H1 (cell line): ENCODE results near the gene BUB1B. TPM values are rescaled to one million over a fixed set of nuclear protein-coding genes. Genes with fewer than 3 reads are reported as not detected.

Experiments
- CTCF ChIA-PET: fragments of 300-600 bp; sonication (Branson Sonifier 250); formaldehyde crosslinking; loops from one replicate; lab custom pipeline; 2021; ENCODE audit not compliant: partially characterized antibody; lab: Charles Lee
- POLR2A ChIA-PET: fragments of 300-600 bp; sonication (Branson Sonifier 250); formaldehyde crosslinking; loops from one replicate; lab custom pipeline; 2021; ENCODE audit warnings: inconsistent platforms; ENCODE audit not compliant: partially characterized antibody; lab: Charles Lee
- DNase-seq, 2 experiments: peaks; one replicate each; pipeline versions ENCODE4 v3.0.0 to v3.0.0-alpha.2; 2010 to 2022; ENCODE audit warnings: low spot score in 2 of 2, low read depth in 1 of 2, mixed read lengths in 1 of 2
- FAIRE-seq: peaks from 2 replicates; lab custom pipeline; 2011; peaks lifted over from hg19 to GRCh38; lab: Jason Lieb, UNC
- H2AFZ ChIP-seq: 2 replicates; pipeline ENCODE4 v1.8.1; 2012; ENCODE audit warnings: low read length, inconsistent platforms
- H2AK5ac ChIP-seq: 2 replicates; pipeline ENCODE4 v1.6.1; 2013; ENCODE audit warnings: low read depth, low read length
- H2BK120ac ChIP-seq: replicated peaks from 2 replicates; pipeline ENCODE3; 2013; ENCODE audit warnings: low read depth, low read length, inconsistent platforms
- H2BK12ac ChIP-seq: 2 replicates; pipeline ENCODE4 v1.6.1; 2013; ENCODE audit warnings: low read depth, low read length
- H2BK15ac ChIP-seq: 2 replicates; pipeline ENCODE4 v1.6.1; 2013; ENCODE audit warnings: low read length
- H2BK20ac ChIP-seq: 2 replicates; pipeline ENCODE4 v1.6.1; 2013; ENCODE audit warnings: low read length
- H2BK5ac ChIP-seq: 2 replicates; pipeline ENCODE4 v1.6.1; 2013; ENCODE audit warnings: low read depth, low read length
- H3K14ac ChIP-seq: 2 replicates; pipeline ENCODE4 v1.6.1; 2013; ENCODE audit warnings: inconsistent platforms; ENCODE audit not compliant: insufficient read length
- H3K18ac ChIP-seq: 2 replicates; pipeline ENCODE4 v1.6.1; 2013; ENCODE audit warnings: low read length; ENCODE audit errors: extremely low read depth
- H3K23ac ChIP-seq: 2 replicates; pipeline ENCODE4 v1.6.1; 2013; ENCODE audit warnings: inconsistent platforms; ENCODE audit not compliant: insufficient read length
- H3K23me2 ChIP-seq: 2 replicates; pipeline ENCODE4 v1.6.1; 2013; ENCODE audit warnings: low read depth, low read length
- H3K27ac ChIP-seq: 2 replicates; pipeline ENCODE4 v1.6.1; 2011; ENCODE audit warnings: low read depth, low read length, inconsistent platforms
- H3K27me3 ChIP-seq, 4 experiments: replicated peaks in 1 of 4; 1 replicate in 1 of 4; 2 replicates in 3 of 4; pipeline versions ENCODE4 v1.6.1 to v1.8.1; 2011 to 2013; ENCODE audit warnings: low read length in 3 of 4, mild to moderate bottlenecking in 3 of 4, inconsistent platforms in 2 of 4, mixed read lengths in 2 of 4, moderate library complexity in 1 of 4; ENCODE audit not compliant: control insufficient read depth in 3 of 4, insufficient read depth in 3 of 4; ENCODE audit errors: extremely low read depth in 1 of 4
- H3K36me3 ChIP-seq, 4 experiments: 2 replicates each; pipeline versions ENCODE4 v1.6.1 to v1.8.1; 2011 to 2013; ENCODE audit warnings: mild to moderate bottlenecking in 4 of 4, low read length in 3 of 4, moderate library complexity in 2 of 4, control low read depth in 1 of 4, inconsistent platforms in 1 of 4; ENCODE audit not compliant: insufficient read depth in 4 of 4, control insufficient read depth in 2 of 4
- H3K4ac ChIP-seq: replicated peaks from 2 replicates; pipeline ENCODE3; 2013; ENCODE audit warnings: low read length, low read depth, mixed read lengths, inconsistent platforms; ENCODE audit not compliant: insufficient read length
- H3K4me1 ChIP-seq, 4 experiments: replicated peaks in 1 of 4; 1 replicate in 1 of 4; 2 replicates in 3 of 4; pipeline versions ENCODE4 v1.6.1 to v1.8.1; 2011 to 2013; ENCODE audit warnings: low read length in 3 of 4, inconsistent platforms in 2 of 4, mixed read lengths in 1 of 4; ENCODE audit not compliant: insufficient read depth in 4 of 4, control insufficient read depth in 3 of 4
- H3K4me2 ChIP-seq, 2 experiments: 2 replicates each; pipeline versions ENCODE4 v1.6.1 to v1.8.1; 2011 to 2013; ENCODE audit warnings: low read depth in 2 of 2, low read length in 2 of 2, control low read depth in 1 of 2, inconsistent platforms in 1 of 2, mild to moderate bottlenecking in 1 of 2; ENCODE audit not compliant: insufficient read depth in 1 of 2
- H3K4me3 ChIP-seq, 4 experiments: fragments of 200-600, 300-600 bp in 1 of 4; sonication (generic), shearing (Covaris generic), sonication (Bioruptor Twin) in 1 of 4; 2 replicates each; pipeline versions ENCODE4 v1.5.1 to v1.8.1; 2011 to 2016; ENCODE audit warnings: low read length in 4 of 4, low read depth in 3 of 4, control low read depth in 2 of 4, inconsistent platforms in 2 of 4, mild to moderate bottlenecking in 2 of 4, mixed read lengths in 1 of 4, moderate library complexity in 1 of 4; ENCODE audit not compliant: insufficient read depth in 2 of 4; ENCODE audit errors: extremely low read depth in 1 of 4
- H3K56ac ChIP-seq: replicated peaks from 2 replicates; pipeline ENCODE3; 2013; ENCODE audit warnings: low read depth, mild to moderate bottlenecking, mixed read lengths, low read length, inconsistent platforms; ENCODE audit not compliant: insufficient read length
- H3K79me1 ChIP-seq: 2 replicates; pipeline ENCODE4 v1.6.1; 2013; ENCODE audit warnings: low read depth, low read length, control low read depth
- H3K79me2 ChIP-seq, 2 experiments: 2 replicates each; pipeline versions ENCODE4 v1.6.1 to v1.8.1; 2012 to 2013; ENCODE audit warnings: low read length in 2 of 2, mild to moderate bottlenecking in 2 of 2, inconsistent platforms in 1 of 2; ENCODE audit not compliant: insufficient read depth in 2 of 2, control insufficient read depth in 1 of 2
- H3K9ac ChIP-seq, 4 experiments: replicated peaks in 1 of 4; 1 replicate in 1 of 4; 2 replicates in 3 of 4; pipeline versions ENCODE4 v1.6.1 to v1.8.1; 2011 to 2013; ENCODE audit warnings: low read depth in 3 of 4, low read length in 3 of 4, control low read depth in 2 of 4, mild to moderate bottlenecking in 2 of 4, moderate library complexity in 2 of 4, inconsistent platforms in 1 of 4; ENCODE audit errors: extremely low read depth in 1 of 4
- H3K9me3 ChIP-seq, 2 experiments: 2 replicates each; pipeline versions ENCODE4 v1.6.1 to v1.8.1; 2012 to 2013; ENCODE audit warnings: mild to moderate bottlenecking in 2 of 2, moderate library complexity in 2 of 2, control low read depth in 1 of 2, inconsistent platforms in 1 of 2, low read depth in 1 of 2, low read length in 1 of 2, mixed read lengths in 1 of 2; ENCODE audit not compliant: insufficient read depth in 2 of 2
- H4K20me1 ChIP-seq, 2 experiments: replicated peaks in 1 of 2; 2 replicates each; pipeline versions ENCODE3 to v1.8.1; 2011 to 2013; ENCODE audit warnings: inconsistent platforms in 2 of 2, low read length in 2 of 2, mild to moderate bottlenecking in 1 of 2; ENCODE audit not compliant: insufficient read depth in 2 of 2, control insufficient read depth in 1 of 2
- H4K5ac ChIP-seq: 2 replicates; pipeline ENCODE4 v1.6.1; 2013; ENCODE audit warnings: low read length, low read depth, mixed read lengths, inconsistent platforms; ENCODE audit not compliant: insufficient read length
- H4K8ac ChIP-seq: 2 replicates; pipeline ENCODE4 v1.8.0; 2013; ENCODE audit warnings: mild to moderate bottlenecking, moderate library complexity, low read length, inconsistent platforms; ENCODE audit not compliant: insufficient read depth; ENCODE audit errors: extremely low read depth
- H4K91ac ChIP-seq: replicated peaks from 2 replicates; pipeline ENCODE3; 2013; ENCODE audit warnings: low read length, mixed read lengths, inconsistent platforms; ENCODE audit not compliant: insufficient read length
- SIN3A ChIP-seq, 2 experiments: IDR thresholded peaks in 1 of 2; conservative IDR thresholded peaks in 1 of 2; 2 replicates each; pipeline ENCODE4 v1.6.1; 2011 to 2012; ENCODE audit warnings: low read length in 2 of 2, improper control_type of control experiment in 1 of 2, low read depth in 1 of 2, mild to moderate bottlenecking in 1 of 2
- WGBS, 2 experiments: shearing (Covaris generic) in 1 of 2; methylation state at CpG; one replicate each; pipeline versions ENCODE4 v1.1.6 to v1.1.7; 2013 to 2015; ENCODE audit warnings: low lambda C conversion rate in 2 of 2, mixed read lengths in 2 of 2, inconsistent platforms in 1 of 2, low coverage in 1 of 2, missing lambda C conversion rate in 1 of 2; ENCODE audit not compliant: insufficient replicate concordance in 2 of 2, insufficient coverage in 1 of 2, insufficient read length in 1 of 2; ENCODE audit errors: extremely low coverage in 1 of 2, missing lambda C conversion rate in 1 of 2; 5-methylcytosine and 5-hydroxymethylcytosine counted together
- polyA plus RNA-seq, 7 experiments: library from polyadenylated mRNA; depleted of rRNA in 3 of 7; stranded (reverse) in 5 of 7; unstranded in 2 of 7; fragments of >200 nt in 5 of 7; fragments of 200-250 nt in 2 of 7; gene quantifications; 1 replicate in 5 of 7; 2 replicates in 1 of 7; 4 replicates in 1 of 7; pipeline versions ENCODE4 v1.2.1 to v1.2.3, GENCODE V29; 2011 to 2013; ENCODE audit warnings: missing spikeins in 2 of 7, mixed read lengths in 2 of 7
- total RNA-seq: library from RNA; stranded (reverse); fragmentation: NEBNext Ultra II Directional; extraction: Animal tissue kit (Norgen Biotek cat#: 25700); gene quantifications from 2 replicates; pipeline ENCODE4 v1.2.1, GENCODE V29; 2021

Gene BUB1B
- total and polyA plus RNA-seq, 2 of the 8 experiments (the other 6 are each of a cell fraction or from before 2014, with no cell fraction given) = 48.9 to 144 TPM

GRCh38 chr15:40249477-40250303, 88.8 kb downstream of the BUB1B start:
- CTCF ChIA-PET = interaction anchor here (0.7 to 46.3 kb wide), 6 partner anchors 9 to 65 kb away, joined by 3 to 1340 read pairs (median 12); partner anchors contain the start of gene PAK6
- no peak overlapping the region for H3K4me2 ChIP-seq
- no peak for TF ChIP-seq SIN3A (conservative IDR thresholded peaks at IDR 0.05 in 1 of 2, IDR thresholded peaks at IDR 0.05 in 1 of 2; ENCODE audit: low read depth in 1 of 2, low read length in 2 of 2)

More at GRCh38 chr15:40249477-40250303, 88.8 kb downstream of the BUB1B start:
- H3K27me3 ChIP-seq = peaks cover 11 to 40% (median 32%) of the 10 kb centered on the region in 4 experiments
- 88% methylated on average over 11 of the region's 11 CpGs; no CpG with 5 or more reads in 1 of the 2 experiments for WGBS, 2 experiments
- H2BK15ac ChIP-seq = no peak overlapping the region
- H2AFZ ChIP-seq = no peak overlapping the region
- POLR2A ChIA-PET = interaction anchor here (1.0 to 6.7 kb wide), 3 partner anchors 10 to 27 kb away, joined by 3 to 47 read pairs (median 3); partner anchors contain the start of gene PAK6
- no peak overlapping the region for H2BK20ac ChIP-seq
- no peaks in the 10 kb centered on the region for H3K36me3 ChIP-seq
- no peak for FAIRE-seq
- peaks cover 7% of the 10 kb centered on the region; the same call in 1 of the 2 replicates for H3K23me2 ChIP-seq
- no peak overlapping the region for H2BK120ac ChIP-seq
- no peak overlapping the region for H3K14ac ChIP-seq
- no peak overlapping the region for H3K4me3 ChIP-seq
- no peaks in the 10 kb centered on the region for H3K9me3 ChIP-seq
- H3K79me1 ChIP-seq = no peaks in the 10 kb centered on the region
- H3K56ac ChIP-seq = no peak overlapping the region
- H3K79me2 ChIP-seq = no peaks in the 10 kb centered on the region
- no peak overlapping the region for H3K23ac ChIP-seq
- no peak overlapping the region for H2BK5ac ChIP-seq
- H3K27ac ChIP-seq = no peak overlapping the region
- H2AK5ac ChIP-seq = no peak overlapping the region
- no peak for DNase-seq
- H4K20me1 ChIP-seq = no peaks in the 10 kb centered on the region
- H3K4me1 ChIP-seq = peaks cover 0 to 19% (median 17%) of the 10 kb centered on the region in 4 experiments; a peak in 6 of 7 replicates
- H4K91ac ChIP-seq = no peak overlapping the region
- H3K4ac ChIP-seq = no peak overlapping the region
- H2BK12ac ChIP-seq = no peak overlapping the region
- H4K8ac ChIP-seq = no peak overlapping the region
- H3K9ac ChIP-seq = no peak overlapping the region
- H3K18ac ChIP-seq = no peak overlapping the region
- no peak overlapping the region for H4K5ac ChIP-seq
